ENCODE results near the gene ESPNL. TPM values are rescaled to one million over a fixed set of nuclear protein-coding genes. Genes with fewer than 3 reads are reported as not detected.

ESPNL gene
- total RNA-seq, 1 experiment from 2014 or later = 0.85 TPM

DNA sequence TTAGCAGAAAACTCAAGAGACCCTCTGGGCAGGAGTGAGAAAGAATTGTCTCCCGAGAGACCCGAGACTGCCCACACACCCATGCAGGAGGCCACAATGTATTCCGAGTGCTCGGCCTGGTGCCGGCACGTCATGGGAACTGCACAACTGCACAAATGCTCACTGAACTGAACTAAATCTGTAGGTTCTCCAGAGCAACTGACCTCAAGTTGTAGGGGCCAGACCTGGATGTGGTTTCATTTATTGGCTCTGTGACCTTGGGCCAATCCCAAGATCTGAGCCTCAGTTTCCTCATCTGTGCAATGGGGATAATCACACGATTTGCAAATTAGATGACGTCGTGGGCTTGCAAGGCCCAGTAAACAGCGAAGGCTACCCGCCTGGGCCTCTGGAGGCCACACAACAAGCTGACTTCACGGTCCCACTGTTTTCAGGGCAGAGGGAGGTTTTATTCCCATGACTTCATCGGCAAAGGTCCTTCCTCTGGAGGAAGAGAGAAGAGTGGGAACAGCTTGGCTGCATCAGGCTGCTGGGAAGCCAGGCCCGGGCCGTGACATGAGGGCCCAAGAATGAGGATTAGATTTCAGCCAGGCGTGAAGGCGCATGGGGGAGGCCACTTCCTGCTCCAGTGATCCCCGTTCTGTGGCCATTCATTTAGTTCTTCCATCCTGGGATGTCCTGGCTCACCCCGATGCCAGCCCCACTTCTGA lies 55.1 kb downstream of the ESPNL start:
- intact Hi-C loops (cut with micrococcal nuclease; ENCODE audit: unreplicated experiment) = no loop called here
- BruUV-seq (replicated peaks) = no TSS peak
- POLR2A ChIA-PET = no interaction called here

DNA sequence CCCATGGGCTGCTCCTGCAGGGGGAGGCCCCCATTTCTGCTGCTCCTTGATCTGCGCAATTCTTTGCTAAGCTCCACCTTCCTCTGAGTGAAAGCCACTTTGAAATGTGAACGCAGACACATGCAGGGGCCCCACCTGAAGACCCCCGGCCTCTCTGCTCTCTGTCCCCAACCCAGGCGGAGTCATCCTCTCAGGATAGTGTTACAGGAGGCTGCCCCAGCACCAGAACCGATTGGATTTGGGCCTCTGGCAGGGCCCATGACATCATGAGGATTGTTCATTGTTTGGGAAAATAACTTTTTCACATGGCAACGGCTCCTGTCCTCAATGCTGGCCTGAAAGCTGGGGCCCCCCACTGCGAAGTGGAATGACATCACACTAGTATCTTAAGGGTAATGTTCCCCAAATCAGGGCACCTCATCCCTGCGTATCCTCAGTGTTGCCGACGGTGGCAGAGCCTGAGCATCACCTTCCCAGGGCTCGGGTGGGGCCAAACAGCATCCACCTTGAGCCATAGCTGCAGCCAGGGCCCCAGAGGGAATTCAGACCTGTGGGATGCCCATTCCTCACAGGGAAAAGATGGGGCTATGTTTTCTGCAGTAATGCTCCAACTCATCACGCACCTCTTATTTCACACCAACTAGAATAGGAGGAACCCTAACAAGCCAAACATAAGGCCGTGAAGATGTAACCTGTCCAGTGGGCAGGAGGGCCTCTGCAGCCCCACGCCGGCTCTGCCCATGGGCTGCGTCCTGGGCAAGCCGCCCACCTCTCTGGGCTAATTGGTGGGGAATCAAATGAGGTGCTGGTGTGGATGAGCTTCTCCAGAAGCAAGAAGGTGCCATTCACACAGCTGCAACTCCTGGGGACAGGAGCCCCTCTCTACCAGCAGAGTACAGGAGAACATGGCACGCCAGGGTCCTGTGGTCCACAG lies 55.9 kb downstream of the ESPNL start:
- intact Hi-C loops (cut with micrococcal nuclease; ENCODE audit: unreplicated experiment) (no loop called here), in situ Hi-C loops (cut with HindIII; ENCODE audit: low pct_unique_long_range_greater_than_20kb, low sequenced_read_pairs) (no loop called here)

More for the DNA sequence above, 55.1 kb downstream of the ESPNL start:
- no peak overlapping the region for H3K4me3 ChIP-seq (ENCODE audit: low read depth in 2 of 2, low read length in 2 of 2)
- H3K27me3 ChIP-seq (ENCODE audit: control insufficient read depth, insufficient read depth, low read length) = no peaks in the 10 kb centered on the region
- H3K9me3 ChIP-seq (ENCODE audit: control insufficient read depth, insufficient read depth, low read depth, low read length) = no peaks in the 10 kb centered on the region
- in situ Hi-C loops (cut with HindIII; ENCODE audit: low pct_unique_long_range_greater_than_20kb, low sequenced_read_pairs) = no loop called here
- no peak for ATAC-seq
- TF ChIP-seq, protein P1, sequence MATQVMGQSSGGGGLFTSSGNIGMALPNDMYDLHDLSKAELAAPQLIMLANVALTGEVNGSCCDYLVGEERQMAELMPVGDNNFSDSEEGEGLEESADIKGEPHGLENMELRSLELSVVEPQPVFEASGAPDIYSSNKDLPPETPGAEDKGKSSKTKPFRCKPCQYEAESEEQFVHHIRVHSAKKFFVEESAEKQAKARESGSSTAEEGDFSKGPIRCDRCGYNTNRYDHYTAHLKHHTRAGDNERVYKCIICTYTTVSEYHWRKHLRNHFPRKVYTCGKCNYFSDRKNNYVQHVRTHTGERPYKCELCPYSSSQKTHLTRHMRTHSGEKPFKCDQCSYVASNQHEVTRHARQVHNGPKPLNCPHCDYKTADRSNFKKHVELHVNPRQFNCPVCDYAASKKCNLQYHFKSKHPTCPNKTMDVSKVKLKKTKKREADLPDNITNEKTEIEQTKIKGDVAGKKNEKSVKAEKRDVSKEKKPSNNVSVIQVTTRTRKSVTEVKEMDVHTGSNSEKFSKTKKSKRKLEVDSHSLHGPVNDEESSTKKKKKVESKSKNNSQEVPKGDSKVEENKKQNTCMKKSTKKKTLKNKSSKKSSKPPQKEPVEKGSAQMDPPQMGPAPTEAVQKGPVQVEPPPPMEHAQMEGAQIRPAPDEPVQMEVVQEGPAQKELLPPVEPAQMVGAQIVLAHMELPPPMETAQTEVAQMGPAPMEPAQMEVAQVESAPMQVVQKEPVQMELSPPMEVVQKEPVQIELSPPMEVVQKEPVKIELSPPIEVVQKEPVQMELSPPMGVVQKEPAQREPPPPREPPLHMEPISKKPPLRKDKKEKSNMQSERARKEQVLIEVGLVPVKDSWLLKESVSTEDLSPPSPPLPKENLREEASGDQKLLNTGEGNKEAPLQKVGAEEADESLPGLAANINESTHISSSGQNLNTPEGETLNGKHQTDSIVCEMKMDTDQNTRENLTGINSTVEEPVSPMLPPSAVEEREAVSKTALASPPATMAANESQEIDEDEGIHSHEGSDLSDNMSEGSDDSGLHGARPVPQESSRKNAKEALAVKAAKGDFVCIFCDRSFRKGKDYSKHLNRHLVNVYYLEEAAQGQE (IDR thresholded peaks at IDR 0.05; ENCODE audit: insufficient read depth in 1 of 2, low read depth in 2 of 2, low read length in 1 of 2) = no peak
- TF ChIP-seq SIN3A (IDR thresholded peaks at IDR 0.05; ENCODE audit: borderline replicate concordance, insufficient read depth, low read depth, low read length) (no peak), POLR2AphosphoS5 (IDR thresholded peaks at IDR 0.05; ENCODE audit: low read depth, low read length) (no peak), TCF7L2 (IDR thresholded peaks at IDR 0.05; ENCODE audit: low read depth, low read length) (no peak)
- TF ChIP-seq, protein P2, sequence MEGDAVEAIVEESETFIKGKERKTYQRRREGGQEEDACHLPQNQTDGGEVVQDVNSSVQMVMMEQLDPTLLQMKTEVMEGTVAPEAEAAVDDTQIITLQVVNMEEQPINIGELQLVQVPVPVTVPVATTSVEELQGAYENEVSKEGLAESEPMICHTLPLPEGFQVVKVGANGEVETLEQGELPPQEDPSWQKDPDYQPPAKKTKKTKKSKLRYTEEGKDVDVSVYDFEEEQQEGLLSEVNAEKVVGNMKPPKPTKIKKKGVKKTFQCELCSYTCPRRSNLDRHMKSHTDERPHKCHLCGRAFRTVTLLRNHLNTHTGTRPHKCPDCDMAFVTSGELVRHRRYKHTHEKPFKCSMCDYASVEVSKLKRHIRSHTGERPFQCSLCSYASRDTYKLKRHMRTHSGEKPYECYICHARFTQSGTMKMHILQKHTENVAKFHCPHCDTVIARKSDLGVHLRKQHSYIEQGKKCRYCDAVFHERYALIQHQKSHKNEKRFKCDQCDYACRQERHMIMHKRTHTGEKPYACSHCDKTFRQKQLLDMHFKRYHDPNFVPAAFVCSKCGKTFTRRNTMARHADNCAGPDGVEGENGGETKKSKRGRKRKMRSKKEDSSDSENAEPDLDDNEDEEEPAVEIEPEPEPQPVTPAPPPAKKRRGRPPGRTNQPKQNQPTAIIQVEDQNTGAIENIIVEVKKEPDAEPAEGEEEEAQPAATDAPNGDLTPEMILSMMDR (IDR thresholded peaks at IDR 0.05) = no peak
- DNase-seq (ENCODE audit: low read depth, low spot score) = no peak
- no peaks in the 10 kb centered on the region for H3K36me3 ChIP-seq (ENCODE audit: control insufficient read depth, insufficient read depth, low read length)
- peaks cover 7% of the 10 kb centered on the region for H3K4me1 ChIP-seq (ENCODE audit: control insufficient read depth, insufficient read depth, low read length)
- H3K27ac ChIP-seq (ENCODE audit: low read length) = no peak overlapping the region
- CTCF ChIA-PET = interaction anchor here (0.5 kb wide), 1 partner anchor 81 kb away, joined by 3 read pairs; no protein-coding TSS in a partner anchor

More for the DNA sequence above, 55.9 kb downstream of the ESPNL start:
- Histone ChIP-seq H3K27me3 (ENCODE audit: control insufficient read depth, insufficient read depth, low read length) (no peaks in the 10 kb centered on the region), H3K4me1 (ENCODE audit: control insufficient read depth, insufficient read depth, low read length) (peaks cover 7% of the 10 kb centered on the region), H3K27ac (ENCODE audit: low read length) (no peak overlapping the region), H3K36me3 (ENCODE audit: control insufficient read depth, insufficient read depth, low read length) (no peaks in the 10 kb centered on the region), H3K9me3 (ENCODE audit: control insufficient read depth, insufficient read depth, low read depth, low read length) (no peaks in the 10 kb centered on the region), H3K4me3 (ENCODE audit: low read depth in 2 of 2, low read length in 2 of 2) (no peak overlapping the region)
- BruUV-seq (replicated peaks) = no TSS peak
- ChIA-PET POLR2A (no interaction called here), CTCF (interaction anchor here (0.5 kb wide), 1 partner anchor 81 kb away, joined by 3 read pairs; no protein-coding TSS in a partner anchor)
- ATAC-seq (no peak), DNase-seq (ENCODE audit: low read depth, low spot score) (no peak)
- TF ChIP-seq POLR2AphosphoS5 (IDR thresholded peaks at IDR 0.05; ENCODE audit: low read depth, low read length) (no peak), SIN3A (IDR thresholded peaks at IDR 0.05; ENCODE audit: borderline replicate concordance, insufficient read depth, low read depth, low read length) (no peak), TCF7L2 (IDR thresholded peaks at IDR 0.05; ENCODE audit: low read depth, low read length) (no peak)
- TF ChIP-seq, protein P1 (IDR thresholded peaks at IDR 0.05; ENCODE audit: insufficient read depth in 1 of 2, low read depth in 2 of 2, low read length in 1 of 2) = no peak
- TF ChIP-seq, protein P2 (IDR thresholded peaks at IDR 0.05) = no peak

Data from Panc1 (cell line).